Kidney epithelial cell (primary cell): ENCODE data around the gene RAB33A. TPM values are rescaled to one million over a fixed set of nuclear protein-coding genes. Genes with fewer than 3 reads are reported as not detected.

ENCODE experiments used
- DNase-seq: peaks from one replicate; pipeline ENCODE4 v3.0.0-alpha.2; 2010; ENCODE audit warnings: low read depth
- H3K27me3 ChIP-seq: 2 replicates; pipeline ENCODE4 v1.6.0; 2011; ENCODE audit warnings: low read length; ENCODE audit not compliant: control insufficient read depth, insufficient read depth
- H3K36me3 ChIP-seq: 2 replicates; pipeline ENCODE4 v1.5.1; 2011; ENCODE audit warnings: low read length; ENCODE audit not compliant: control insufficient read depth, insufficient read depth
- H3K4me3 ChIP-seq: 2 replicates; pipeline ENCODE4 v1.5.1; 2011; ENCODE audit warnings: low read depth, mild to moderate bottlenecking, control low read depth, low read length
- CTCF ChIP-seq: IDR thresholded peaks from 2 replicates; pipeline ENCODE4 v1.5.1; 2011; ENCODE audit warnings: mild to moderate bottlenecking, moderate library complexity, low read length, control low read depth, inconsistent platforms; ENCODE audit not compliant: insufficient read depth, poor library complexity, severe bottlenecking
- total RNA-seq: library from RNA; depleted of rRNA; stranded (reverse); fragments of >200 nt; gene quantifications from 2 replicates; pipeline ENCODE4 v1.2.3, GENCODE V29; 2015

The RAB33A gene
- total RNA-seq = 3.2 and 3.6 TPM in 2 replicates

GRCh38 chrX:130171446-130172126, at the start of gene RAB33A:
Gene RAB33A (plus strand): TSS chrX:130171962. CDS start chrX:130172063, 101 bp downstream.
- H3K36me3 ChIP-seq = no peaks in the 10 kb centered on the region
- no peak for DNase-seq
- no peak for TF ChIP-seq CTCF
- peak within 1 kb of the TSS; percentile 39 for H3K4me3 ChIP-seq
- H3K27me3 ChIP-seq = peaks cover 11% of the 10 kb centered on the region

GRCh38 chrX:130124577-130124976, 47.2 kb upstream of the RAB33A start:
- peaks cover 1% of the 10 kb centered on the region for H3K36me3 ChIP-seq
- no peak for DNase-seq
- no peak overlapping the region for H3K4me3 ChIP-seq
- no peak for TF ChIP-seq CTCF
- no peaks in the 10 kb centered on the region for H3K27me3 ChIP-seq

- TF ChIP-seq CTCF = no peak
- no peak for DNase-seq
- H3K36me3 ChIP-seq = peaks cover 1% of the 10 kb centered on the region
- no peaks in the 10 kb centered on the region for H3K27me3 ChIP-seq
- H3K4me3 ChIP-seq = no peak overlapping the region
These were observed 46.5 kb upstream of the RAB33A start for GRCh38 chrX:130125091-130125874.

- TF ChIP-seq CTCF = no peak
- no peaks in the 10 kb centered on the region for H3K27me3 ChIP-seq
- DNase-seq = no peak
- H3K36me3 ChIP-seq = peaks cover 5% of the 10 kb centered on the region
- no peak overlapping the region for H3K4me3 ChIP-seq
These were observed 40.8 kb upstream of the RAB33A start for GRCh38 chrX:130130990-130131389.

- Histone ChIP-seq H3K36me3 (peaks cover 3% of the 10 kb centered on the region), H3K27me3 (no peaks in the 10 kb centered on the region), H3K4me3 (no peak overlapping the region)
- no peak for DNase-seq
- no peak for TF ChIP-seq CTCF
These were observed 35.3 kb upstream of the RAB33A start for GRCh38 chrX:130136496-130136895.
